ENCODE data around the gene IGSF21.

Gene IGSF21

GRCh38 chr1:18352636-18353265 is 245.2 kb downstream of the IGSF21 start:
- no peaks in the 10 kb centered on the region for H3K4me1 ChIP-seq (ENCODE audit: control insufficient read depth, low read length)
- 0 out of 2 replicates have a peak, but pooled peaks cover 2% of the 10 kb centered on the region for H3K27me3 ChIP-seq (ENCODE audit: control insufficient read depth, low read length)
- H3K36me3 ChIP-seq (ENCODE audit: control insufficient read depth, low read length), result no peaks in the 10 kb centered on the region
- no peaks in the 10 kb centered on the region for H4K20me1 ChIP-seq (ENCODE audit: control insufficient read depth, insufficient read depth, low read depth, low read length)
- H3K9me3 ChIP-seq (ENCODE audit: control insufficient read depth, insufficient read depth, low read length), result no peaks in the 10 kb centered on the region
- no peak overlapping the region for H3K4me3 ChIP-seq (ENCODE audit: low read length)
- H3K9me2 ChIP-seq (replicated peaks; ENCODE audit: control insufficient read depth, low read length), result no peaks in the 10 kb centered on the region
- H3F3A ChIP-seq (ENCODE audit: control insufficient read depth, insufficient read depth), result no peaks in the 10 kb centered on the region
- no peak overlapping the region for H3K27ac ChIP-seq (ENCODE audit: low read depth, low read length)
- H3K79me2 ChIP-seq (ENCODE audit: control insufficient read depth, low read length), result no peaks in the 10 kb centered on the region
- H3K4me2 ChIP-seq (ENCODE audit: low read length), result no peak overlapping the region
- TF ChIP-seq EZH2phosphoT487 (IDR thresholded peaks at IDR 0.05; ENCODE audit: borderline replicate concordance, low read length), result no peak
- TF ChIP-seq CTCF (IDR thresholded peaks at IDR 0.05; ENCODE audit: low read depth, low read length, poor library complexity, severe bottlenecking), result no peak

- Histone ChIP-seq H3K27me3 (ENCODE audit: control insufficient read depth, low read length) (0 out of 2 replicates have a peak, but pooled peaks cover 2% of the 10 kb centered on the region), H3K4me2 (ENCODE audit: low read length) (no peak overlapping the region), H3K79me2 (ENCODE audit: control insufficient read depth, low read length) (no peaks in the 10 kb centered on the region), H3K4me3 (ENCODE audit: low read length) (no peak overlapping the region), H3K9me3 (ENCODE audit: control insufficient read depth, insufficient read depth, low read length) (no peaks in the 10 kb centered on the region), H3K9me2 (replicated peaks; ENCODE audit: control insufficient read depth, low read length) (no peaks in the 10 kb centered on the region), H3K27ac (ENCODE audit: low read depth, low read length) (no peak overlapping the region), H3K4me1 (ENCODE audit: control insufficient read depth, low read length) (no peaks in the 10 kb centered on the region), H3F3A (ENCODE audit: control insufficient read depth, insufficient read depth) (no peaks in the 10 kb centered on the region), H4K20me1 (ENCODE audit: control insufficient read depth, insufficient read depth, low read depth, low read length) (no peaks in the 10 kb centered on the region), H3K36me3 (ENCODE audit: control insufficient read depth, low read length) (no peaks in the 10 kb centered on the region)
- TF ChIP-seq CTCF (IDR thresholded peaks at IDR 0.05; ENCODE audit: low read depth, low read length, poor library complexity, severe bottlenecking), result no peak
- no peak for TF ChIP-seq EZH2phosphoT487 (IDR thresholded peaks at IDR 0.05; ENCODE audit: borderline replicate concordance, low read length)
Measured at GRCh38 chr1:18353528-18353927, 245.9 kb downstream of the IGSF21 start.

GRCh38 chr1:18353992-18354391 is 246.4 kb downstream of the IGSF21 start:
- H3K27ac ChIP-seq (ENCODE audit: low read depth, low read length), result no peak overlapping the region
- no peaks in the 10 kb centered on the region for H3K27me3 ChIP-seq (ENCODE audit: control insufficient read depth, low read length)
- no peak overlapping the region for H3K4me3 ChIP-seq (ENCODE audit: low read length)
- no peaks in the 10 kb centered on the region for H3F3A ChIP-seq (ENCODE audit: control insufficient read depth, insufficient read depth)
- H3K4me1 ChIP-seq (ENCODE audit: control insufficient read depth, low read length), result no peaks in the 10 kb centered on the region
- H3K9me2 ChIP-seq (replicated peaks; ENCODE audit: control insufficient read depth, low read length), result no peaks in the 10 kb centered on the region
- H3K9me3 ChIP-seq (ENCODE audit: control insufficient read depth, insufficient read depth, low read length), result no peaks in the 10 kb centered on the region
- H3K4me2 ChIP-seq (ENCODE audit: low read length), result no peak overlapping the region
- H3K36me3 ChIP-seq (ENCODE audit: control insufficient read depth, low read length), result no peaks in the 10 kb centered on the region
- no peaks in the 10 kb centered on the region for H3K79me2 ChIP-seq (ENCODE audit: control insufficient read depth, low read length)
- no peaks in the 10 kb centered on the region for H4K20me1 ChIP-seq (ENCODE audit: control insufficient read depth, insufficient read depth, low read depth, low read length)
- TF ChIP-seq EZH2phosphoT487 (IDR thresholded peaks at IDR 0.05; ENCODE audit: borderline replicate concordance, low read length) (no peak), CTCF (IDR thresholded peaks at IDR 0.05; ENCODE audit: low read depth, low read length, poor library complexity, severe bottlenecking) (no peak)
